ENCODE results near the gene A4GALT.

The A4GALT gene

DNA sequence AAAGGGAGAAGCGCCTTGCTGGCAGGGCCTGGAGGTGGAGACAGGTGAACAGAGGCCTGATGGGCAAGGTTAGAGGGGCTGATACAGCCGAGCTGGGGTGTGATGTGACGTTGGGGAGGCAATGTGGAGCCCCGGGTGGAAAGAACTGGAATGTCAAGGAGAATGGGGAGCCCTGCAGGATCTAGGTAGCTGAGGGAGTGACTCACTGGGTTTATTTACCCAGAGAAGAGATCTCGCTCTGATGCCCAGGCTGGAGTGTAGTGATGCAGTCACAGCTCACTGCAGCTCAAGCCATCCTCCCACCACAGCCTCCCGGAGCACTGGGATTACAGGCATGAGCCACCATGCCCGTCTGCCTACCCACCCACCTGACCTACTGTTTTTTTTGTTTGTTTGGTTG lies 69.5 kb downstream of the A4GALT start:
- TF ChIP-seq, protein P1, sequence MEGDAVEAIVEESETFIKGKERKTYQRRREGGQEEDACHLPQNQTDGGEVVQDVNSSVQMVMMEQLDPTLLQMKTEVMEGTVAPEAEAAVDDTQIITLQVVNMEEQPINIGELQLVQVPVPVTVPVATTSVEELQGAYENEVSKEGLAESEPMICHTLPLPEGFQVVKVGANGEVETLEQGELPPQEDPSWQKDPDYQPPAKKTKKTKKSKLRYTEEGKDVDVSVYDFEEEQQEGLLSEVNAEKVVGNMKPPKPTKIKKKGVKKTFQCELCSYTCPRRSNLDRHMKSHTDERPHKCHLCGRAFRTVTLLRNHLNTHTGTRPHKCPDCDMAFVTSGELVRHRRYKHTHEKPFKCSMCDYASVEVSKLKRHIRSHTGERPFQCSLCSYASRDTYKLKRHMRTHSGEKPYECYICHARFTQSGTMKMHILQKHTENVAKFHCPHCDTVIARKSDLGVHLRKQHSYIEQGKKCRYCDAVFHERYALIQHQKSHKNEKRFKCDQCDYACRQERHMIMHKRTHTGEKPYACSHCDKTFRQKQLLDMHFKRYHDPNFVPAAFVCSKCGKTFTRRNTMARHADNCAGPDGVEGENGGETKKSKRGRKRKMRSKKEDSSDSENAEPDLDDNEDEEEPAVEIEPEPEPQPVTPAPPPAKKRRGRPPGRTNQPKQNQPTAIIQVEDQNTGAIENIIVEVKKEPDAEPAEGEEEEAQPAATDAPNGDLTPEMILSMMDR (IDR thresholded peaks at IDR 0.05; ENCODE audit: low read depth, low read length): no peak

DNA sequence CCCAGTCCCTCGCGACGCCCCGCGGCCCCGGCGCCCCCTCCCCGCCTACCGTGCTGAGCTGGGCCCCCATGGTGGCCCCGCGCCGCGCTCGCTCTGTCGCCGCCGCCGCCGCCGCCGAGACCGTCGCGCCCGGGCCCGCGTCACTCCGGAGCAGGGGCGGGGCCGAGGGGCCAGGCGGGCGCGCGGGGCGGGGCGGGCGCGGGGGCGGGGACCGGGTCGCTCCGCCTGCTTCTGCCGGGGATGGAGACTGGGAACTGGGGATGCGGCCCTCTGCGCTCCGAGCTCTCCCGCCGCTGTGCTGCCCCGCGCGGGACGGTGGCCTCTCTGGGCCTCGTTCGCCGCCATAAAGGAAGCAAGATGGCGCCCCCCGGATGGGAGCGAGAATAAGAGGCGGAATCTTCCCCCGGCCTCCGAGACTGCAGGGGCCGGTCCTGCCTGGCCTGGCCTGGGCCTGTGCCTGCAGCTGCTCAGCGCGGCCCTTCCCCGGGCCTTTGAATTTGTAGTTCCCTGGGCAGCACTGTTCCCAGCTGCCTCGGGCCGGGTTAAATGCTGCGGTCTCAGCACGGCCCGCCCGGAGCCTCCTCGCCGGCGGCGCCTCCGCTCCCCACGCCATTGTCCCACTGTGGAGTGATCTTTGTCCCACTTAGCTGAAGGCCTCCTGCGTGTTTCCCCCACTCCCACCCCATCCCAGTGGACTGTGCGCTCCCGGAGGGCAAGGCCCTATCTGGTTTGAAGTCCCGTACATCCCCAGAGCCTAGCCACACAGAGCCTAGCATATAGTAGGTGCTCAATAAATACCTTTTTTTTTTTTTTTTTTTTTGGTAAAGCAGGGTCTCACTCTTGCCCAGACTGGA lies 71.2 kb downstream of the A4GALT start, which contains the start of gene CYB5R3:
CYB5R3 (minus strand) TSS at position 147 of the 854 bp plus-strand sequence; CDS start at position 70, 77 bp downstream.
- H3K4me3 ChIP-seq (ENCODE audit: low read depth, low read length): peak within 1 kb of the TSS; percentile 94
- TF ChIP-seq, protein P1 (IDR thresholded peaks at IDR 0.05; ENCODE audit: low read depth, low read length): no peak

More for the DNA sequence above, 69.5 kb downstream of the A4GALT start:
- H3K4me3 ChIP-seq (ENCODE audit: low read depth, low read length): no peak overlapping the region

DNA sequence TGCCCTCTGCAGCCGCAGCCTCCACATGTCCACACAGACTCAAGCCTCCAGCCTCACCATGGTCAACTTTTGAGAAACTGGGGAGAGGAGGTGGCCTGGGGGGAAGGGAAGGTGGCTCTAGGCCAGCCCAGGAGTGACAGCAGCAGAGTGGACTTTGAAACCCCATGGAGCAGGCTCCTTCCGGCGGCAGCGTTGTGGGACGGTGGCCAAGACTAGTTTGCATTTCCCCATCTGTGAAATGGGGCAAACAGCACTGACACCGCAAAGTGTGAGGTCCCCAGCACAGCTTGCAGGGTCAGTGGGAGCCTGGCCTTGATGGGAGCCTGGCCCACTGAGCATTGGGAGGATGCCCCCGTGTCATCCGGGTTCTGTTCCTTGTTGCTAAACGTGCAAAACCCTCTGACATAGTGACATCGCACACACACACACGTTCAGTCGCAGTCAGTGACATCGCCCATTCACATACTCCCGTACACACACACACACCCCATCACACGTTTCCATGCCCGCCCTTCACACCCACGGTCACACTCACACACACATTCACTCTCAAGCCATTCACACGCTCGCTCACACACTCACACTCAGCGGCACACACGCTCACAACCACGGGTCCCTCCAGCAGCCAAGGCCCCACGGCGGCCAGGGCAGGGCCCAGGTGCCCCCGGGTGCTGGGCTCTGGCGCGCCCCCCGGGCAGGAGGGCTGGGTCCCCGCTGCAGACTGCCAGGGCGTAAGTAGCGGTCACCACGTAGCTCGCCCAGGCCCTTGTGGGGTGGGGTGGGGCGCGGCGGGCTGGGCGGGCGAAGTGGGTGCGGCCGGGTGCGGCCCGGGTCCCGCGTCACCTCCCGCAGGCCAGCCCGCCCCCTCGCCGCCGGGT lies 72.1 kb downstream of the A4GALT start:
- TF ChIP-seq, protein P1 (IDR thresholded peaks at IDR 0.05; ENCODE audit: low read depth, low read length): no peak
- peak overlapping the region; percentile 94 for H3K4me3 ChIP-seq (ENCODE audit: low read depth, low read length)

DNA sequence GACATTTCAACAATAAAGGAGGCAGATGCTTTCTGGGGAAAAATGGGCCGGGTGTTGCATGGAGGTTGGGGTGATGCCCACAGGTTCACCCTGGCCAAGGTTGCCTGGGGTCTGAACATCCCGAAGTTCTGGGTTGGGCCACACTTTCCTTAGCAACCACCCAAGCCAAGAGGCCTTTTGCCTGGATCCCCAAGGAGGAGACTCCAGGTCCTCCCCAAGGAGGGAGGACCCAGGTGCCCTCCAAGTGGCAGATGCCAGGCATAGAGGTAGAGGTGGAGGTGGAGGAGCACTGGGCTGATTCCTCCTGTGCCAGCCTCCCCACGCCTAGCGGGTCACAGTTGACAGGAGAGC lies 72.7 kb downstream of the A4GALT start:
- peak overlapping the region; percentile 94 for H3K4me3 ChIP-seq (ENCODE audit: low read depth, low read length)
- TF ChIP-seq, protein P1 (IDR thresholded peaks at IDR 0.05; ENCODE audit: low read depth, low read length): no peak

DNA sequence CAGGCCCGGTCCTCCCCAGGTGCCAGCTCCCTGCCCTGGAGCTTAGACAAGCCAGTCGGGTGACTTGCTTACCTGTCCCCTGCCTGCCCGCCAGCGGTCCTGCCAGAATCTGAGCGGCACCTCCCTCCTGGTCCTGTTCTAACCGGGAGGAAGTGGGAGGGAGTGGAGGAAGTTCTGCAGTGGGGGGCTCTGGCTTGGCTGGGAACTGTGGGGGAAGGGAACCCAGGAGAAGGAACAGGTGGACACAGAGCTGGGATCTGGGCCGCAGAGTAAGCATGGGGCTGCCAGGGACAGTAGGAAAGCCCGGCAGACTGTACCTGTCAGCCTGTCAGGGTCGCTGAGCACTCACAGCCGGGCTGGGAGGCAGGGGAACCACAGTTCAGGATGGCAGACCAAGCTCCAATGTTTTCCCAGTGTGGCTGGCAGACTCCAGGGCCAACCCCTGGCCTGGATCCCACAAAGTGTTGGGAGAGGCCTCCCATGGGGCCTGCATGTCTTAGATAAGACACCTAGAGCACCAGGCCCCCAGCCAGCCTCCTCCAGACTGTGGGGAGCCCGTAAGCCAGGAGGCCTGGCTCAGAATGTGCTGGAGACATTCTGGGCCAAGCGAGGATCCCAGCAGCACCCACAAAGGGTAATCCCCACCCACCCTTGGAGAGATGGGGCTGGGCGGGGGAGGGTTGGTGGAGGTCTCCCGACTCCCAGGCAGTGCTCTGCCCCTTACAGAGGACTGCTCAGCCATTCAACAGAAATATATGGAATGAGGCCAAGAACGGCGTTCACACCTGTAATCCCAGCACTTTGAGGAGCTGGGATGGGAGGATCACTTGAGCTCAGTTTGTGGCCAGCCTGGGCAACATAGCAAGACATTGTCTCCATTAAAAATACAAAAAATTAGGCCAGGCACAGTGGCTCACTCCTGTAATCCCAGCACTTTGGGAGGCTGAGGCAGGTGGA lies 73.8 kb downstream of the A4GALT start:
- no peak overlapping the region for H3K4me3 ChIP-seq (ENCODE audit: low read depth, low read length)
- TF ChIP-seq, protein P1 (IDR thresholded peaks at IDR 0.05; ENCODE audit: low read depth, low read length): no peak

DNA sequence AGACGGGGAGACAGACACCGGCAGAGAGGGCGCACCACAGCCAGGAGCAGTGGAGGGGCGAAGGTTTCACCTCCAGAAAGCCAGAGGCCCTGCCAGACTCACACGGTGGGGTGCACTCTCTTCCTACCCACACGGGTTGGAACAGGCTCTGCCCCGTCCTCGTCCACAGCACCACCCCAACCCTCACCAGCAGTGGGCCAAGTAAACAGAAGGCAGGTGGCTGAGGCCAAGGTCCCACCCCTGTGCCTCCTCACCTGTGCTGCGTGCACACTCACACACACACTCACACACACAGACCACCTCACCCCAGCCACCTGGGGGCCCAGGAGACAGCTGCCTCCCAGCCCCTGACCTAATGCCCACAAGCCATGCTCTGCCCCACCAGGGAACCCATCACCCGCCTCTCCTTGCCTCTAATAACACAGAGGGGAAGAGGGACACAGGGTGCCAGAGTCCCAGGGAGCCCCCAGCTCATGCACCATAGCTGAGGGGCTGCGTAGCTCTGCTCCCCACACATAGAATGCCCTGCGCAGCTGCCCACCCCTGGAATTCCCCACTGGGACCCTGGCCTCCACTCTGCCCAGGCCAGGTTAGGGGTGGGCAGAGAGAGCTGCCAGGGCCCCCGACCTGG lies 74.6 kb downstream of the A4GALT start:
- H3K4me3 ChIP-seq (ENCODE audit: low read depth, low read length): no peak overlapping the region
- TF ChIP-seq, protein P1 (IDR thresholded peaks at IDR 0.05; ENCODE audit: low read depth, low read length): no peak

Measured in WI38 (cell line).